Spleen (tissue), 11 donors: ENCODE results near the gene DNAJC27. TPM values are rescaled to one million over a fixed set of nuclear protein-coding genes. Genes with fewer than 3 reads are reported as not detected.

Source experiments
- DNase-seq: peaks from one replicate; pipeline ENCODE4 v3.0.0-alpha.2; 2020
- H3K27ac ChIP-seq, 8 donors: fragments of 200-600 bp; sonication (generic) in 7 of 8; 1 replicate in 4 of 8; 2 replicates in 4 of 8; pipeline versions ENCODE4 v1.5.0 to v1.8.0; 2016 to 2021; ENCODE audit warnings: inconsistent platforms in 4 of 8, mild to moderate bottlenecking in 4 of 8, moderate library complexity in 1 of 8
- H3K27me3 ChIP-seq, 7 donors: fragments of 200-600 bp; sonication (generic) in 6 of 7; replicated peaks in 1 of 7; 1 replicate in 4 of 7; 2 replicates in 3 of 7; pipeline versions ENCODE4 v1.5.0 to v1.8.0; 2016 to 2021; ENCODE audit warnings: inconsistent platforms in 3 of 7, mild to moderate bottlenecking in 1 of 7
- H3K36me3 ChIP-seq, 6 donors: fragments of 200-600 bp; sonication (generic) in 5 of 6; 1 replicate in 4 of 6; 2 replicates in 2 of 6; pipeline versions ENCODE4 v1.5.0 to v1.8.0; 2016 to 2021; ENCODE audit warnings: inconsistent platforms in 2 of 6
- H3K4me1 ChIP-seq, 6 donors: fragments of 200-600 bp; sonication (generic) in 5 of 6; 1 replicate in 3 of 6; 2 replicates in 3 of 6; pipeline versions ENCODE4 v1.5.0 to v1.8.0; 2016 to 2021; ENCODE audit warnings: inconsistent platforms in 3 of 6
- H3K4me3 ChIP-seq, 8 donors: fragments of 200-600 bp; sonication (generic) in 7 of 8; 1 replicate in 4 of 8; 2 replicates in 4 of 8; pipeline versions ENCODE4 v1.5.0 to v1.8.0; 2016 to 2021; ENCODE audit warnings: inconsistent platforms in 4 of 8, mild to moderate bottlenecking in 4 of 8, moderate library complexity in 2 of 8
- H3K9me3 ChIP-seq, 8 donors: fragments of 200-600 bp; sonication (generic) in 7 of 8; 1 replicate in 4 of 8; 2 replicates in 4 of 8; pipeline versions ENCODE4 v1.5.0 to v1.8.0; 2016 to 2021; ENCODE audit warnings: inconsistent platforms in 4 of 8
- POLR2A ChIP-seq, 3 donors: fragments of 450-650 bp; IDR thresholded peaks; one replicate each; pipeline ENCODE4 v1.5.1; 2017; ENCODE audit warnings: antibody characterized with exemption in 3 of 3, mild to moderate bottlenecking in 1 of 3
- POLR2AphosphoS5 ChIP-seq, 3 donors: sonication (generic); formaldehyde crosslinking; IDR thresholded peaks; one replicate each; pipeline ENCODE4 v1.5.1; 2017; ENCODE audit warnings: antibody characterized with exemption in 3 of 3
- WGBS, 5 donors: extraction: QIAGEN DNeasy Blood & Tissue Kit in 3 of 5; methylation state at CpG; one replicate each; pipeline versions ENCODE4 v1.1.5 to v1.1.7; 2013 to 2018; 5-methylcytosine and 5-hydroxymethylcytosine counted together
- intact Hi-C: fragments of 100-400 bp; cut with DNase I; formaldehyde crosslinking; loops from one replicate; pipeline ENCODE4 v1.15.0; 2023; ENCODE audit warnings: low total_unique reads
- polyA plus RNA-seq, 3 donors: library from polyadenylated mRNA; stranded (reverse); fragments of 200-250 nt; gene quantifications; one replicate each; pipeline ENCODE4 v1.2.1, GENCODE V29; 2013
- total RNA-seq, 7 donors: library from RNA; depleted of rRNA in 3 of 7; stranded (reverse); fragments of >200 nt in 3 of 7; fragmentation: NEBNext Ultra II Directional in 4 of 7; extraction: Animal tissue kit (Norgen Biotek cat#: 25700) in 4 of 7; gene quantifications; one replicate each; pipeline versions ENCODE4 v1.1.0 to v1.2.1, GENCODE V29; 2016 to 2021
- TF ChIP-seq, protein P1 (sequence below), 11 experiments: fragments of 200-600 bp in 7 of 11; fragments of 450-650 bp in 4 of 11; sonication (generic) in 4 of 11; IDR thresholded peaks in 8 of 11; conservative IDR thresholded peaks in 3 of 11; 1 replicate in 7 of 11; 2 replicates in 4 of 11; pipeline versions ENCODE4 v1.4.0 to v1.8.0; 2016 to 2021; ENCODE audit warnings: antibody characterized with exemption in 11 of 11, inconsistent platforms in 4 of 11, mild to moderate bottlenecking in 1 of 11
- donor health status: healthy with polysubstance abuse.
- donor health status: DM: no; HTN: no; CAD: no; lungs with moderate emphysema.
- donor health status: DM: no; HTN: no; CAD: no.
- donor health status: Bipolar disorder and iron deficiency.
- donor health status: healthy.
- donor health status: DM: no; HTN: no; CAD: no.
- donor health status: DM: yes; HTN: yes; CAD: no.

DNAJC27 gene
- total and polyA plus RNA-seq, 10 donors = 1.7 to 10.5 (median 6.9) TPM

GRCh38 chr2:24928036-24928435 is 43.7 kb downstream of the DNAJC27 start:
- DNase-seq = peak; percentile 22
- intact Hi-C loops = no loop called here
- H3K36me3 ChIP-seq = no peaks in the 10 kb centered on the region
- TF ChIP-seq POLR2A (IDR thresholded peaks at IDR 0.05) = no peak
- TF ChIP-seq POLR2AphosphoS5 (IDR thresholded peaks at IDR 0.05) = no peak
- TF ChIP-seq, protein P1, sequence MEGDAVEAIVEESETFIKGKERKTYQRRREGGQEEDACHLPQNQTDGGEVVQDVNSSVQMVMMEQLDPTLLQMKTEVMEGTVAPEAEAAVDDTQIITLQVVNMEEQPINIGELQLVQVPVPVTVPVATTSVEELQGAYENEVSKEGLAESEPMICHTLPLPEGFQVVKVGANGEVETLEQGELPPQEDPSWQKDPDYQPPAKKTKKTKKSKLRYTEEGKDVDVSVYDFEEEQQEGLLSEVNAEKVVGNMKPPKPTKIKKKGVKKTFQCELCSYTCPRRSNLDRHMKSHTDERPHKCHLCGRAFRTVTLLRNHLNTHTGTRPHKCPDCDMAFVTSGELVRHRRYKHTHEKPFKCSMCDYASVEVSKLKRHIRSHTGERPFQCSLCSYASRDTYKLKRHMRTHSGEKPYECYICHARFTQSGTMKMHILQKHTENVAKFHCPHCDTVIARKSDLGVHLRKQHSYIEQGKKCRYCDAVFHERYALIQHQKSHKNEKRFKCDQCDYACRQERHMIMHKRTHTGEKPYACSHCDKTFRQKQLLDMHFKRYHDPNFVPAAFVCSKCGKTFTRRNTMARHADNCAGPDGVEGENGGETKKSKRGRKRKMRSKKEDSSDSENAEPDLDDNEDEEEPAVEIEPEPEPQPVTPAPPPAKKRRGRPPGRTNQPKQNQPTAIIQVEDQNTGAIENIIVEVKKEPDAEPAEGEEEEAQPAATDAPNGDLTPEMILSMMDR (IDR thresholded peaks at IDR 0.05 in 8 of 11, conservative IDR thresholded peaks at IDR 0.05 in 3 of 11) = no peak
- no peak overlapping the region for H3K4me3 ChIP-seq
- H3K9me3 ChIP-seq = no peaks in the 10 kb centered on the region
- peaks cover 0 to 11% (median 0%) of the 10 kb centered on the region in 7 donors for H3K27me3 ChIP-seq
- H3K4me1 ChIP-seq = peaks cover 0 to 21% (median 14%) of the 10 kb centered on the region in 6 donors
- no peak overlapping the region for H3K27ac ChIP-seq

GRCh38 chr2:24926602-24927252 is 45.0 kb downstream of the DNAJC27 start:
- peaks cover 0 to 21% (median 14%) of the 10 kb centered on the region in 6 donors for H3K4me1 ChIP-seq
- H3K36me3 ChIP-seq = no peaks in the 10 kb centered on the region
- peak; percentile 81 for DNase-seq
- peak overlapping the region in 5 of 8 donors; percentile 7 to 56 (median 19) for H3K4me3 ChIP-seq
- H3K27ac ChIP-seq = peak overlapping the region in 4 of 8 donors; percentile 13 to 67 (median 52)
- no peaks in the 10 kb centered on the region for H3K9me3 ChIP-seq
- intact Hi-C loops = no loop called here
- H3K27me3 ChIP-seq = peaks cover 0 to 11% (median 0%) of the 10 kb centered on the region in 7 donors
- peak in 2 of 3 donors; percentile 43 to 57 for TF ChIP-seq POLR2AphosphoS5 (IDR thresholded peaks at IDR 0.05)
- TF ChIP-seq, protein P1 (IDR thresholded peaks at IDR 0.05 in 8 of 11, conservative IDR thresholded peaks at IDR 0.05 in 3 of 11) = no peak
- whole genome bisulfite sequencing, 5 donors = 7 to 17% (median 14%) methylated on average over 20 to 33 of the region's 33 CpGs

GRCh38 chr2:24926220-24926601 is 45.5 kb downstream of the DNAJC27 start:
- no peaks in the 10 kb centered on the region for H3K36me3 ChIP-seq
- H3K27me3 ChIP-seq = peaks cover 0 to 13% (median 0%) of the 10 kb centered on the region in 7 donors
- peaks cover under 1 to 22% (median 14%) of the 10 kb centered on the region in 6 donors for H3K4me1 ChIP-seq
- intact Hi-C loops = no loop called here
- peak; percentile 69 for DNase-seq
- peak overlapping the region in 5 of 8 donors; percentile 7 to 56 (median 19) for H3K4me3 ChIP-seq
- peak overlapping the region in 4 of 8 donors; percentile 13 to 67 (median 52) for H3K27ac ChIP-seq
- WGBS, 5 donors = 61 to 74% (median 68%) methylated on average over 11 to 14 of the region's 14 CpGs
- TF ChIP-seq POLR2AphosphoS5 (IDR thresholded peaks at IDR 0.05) = no peak
- TF ChIP-seq, protein P1 (IDR thresholded peaks at IDR 0.05 in 8 of 11, conservative IDR thresholded peaks at IDR 0.05 in 3 of 11) = no peak
- no peak for TF ChIP-seq POLR2A (IDR thresholded peaks at IDR 0.05)
- no peaks in the 10 kb centered on the region for H3K9me3 ChIP-seq

GRCh38 chr2:24925815-24926214 is 45.9 kb downstream of the DNAJC27 start:
- intact Hi-C loops = no loop called here
- no peaks in the 10 kb centered on the region for H3K9me3 ChIP-seq
- peaks cover 0 to 17% (median 0%) of the 10 kb centered on the region in 7 donors for H3K27me3 ChIP-seq
- H3K36me3 ChIP-seq = no peaks in the 10 kb centered on the region
- 91 to 93% (median 92%) methylated on average over 10 of the region's 10 CpGs for WGBS, 5 donors
- no peak overlapping the region for H3K27ac ChIP-seq
- TF ChIP-seq POLR2A (IDR thresholded peaks at IDR 0.05) = no peak
- no peak for TF ChIP-seq POLR2AphosphoS5 (IDR thresholded peaks at IDR 0.05)
- TF ChIP-seq, protein P1 (IDR thresholded peaks at IDR 0.05 in 8 of 11, conservative IDR thresholded peaks at IDR 0.05 in 3 of 11) = no peak
- DNase-seq = no peak
- H3K4me1 ChIP-seq = peaks cover 4 to 23% (median 17%) of the 10 kb centered on the region in 6 donors
- H3K4me3 ChIP-seq = no peak overlapping the region
